K562 (cell line): ENCODE data around the gene VPS33A. TPM values are rescaled to one million over a fixed set of nuclear protein-coding genes. Genes with fewer than 3 reads are reported as not detected.

ENCODE experiments used
- ATAC-seq: fragments of 200-7000 bp; cut with Tn5 transposase; 3 replicates; pipeline ENCODE4 v1.9.1; 2020; ENCODE audit warnings: moderate library complexity
- Bru-seq: library from RNA; stranded (reverse); fragments of 400-500 nt; gene quantifications from one replicate; lab custom pipeline; 2021; lab: Mats Ljungman, UMichigan
- BruChase-seq, 2 experiments: library from RNA; stranded (reverse); fragments of 400-500 nt; gene quantifications; one replicate each; lab custom pipeline; 2021; lab: Mats Ljungman, UMichigan
- BruUV-seq: library from RNA; stranded (reverse); fragments of 400-500 nt; replicated peaks from 2 replicates; lab custom pipeline; 2021; lab: Mats Ljungman, UMichigan
- CTCF ChIA-PET: fragments of 300-600 bp; formaldehyde crosslinking; extraction: SDS; loops from one replicate; lab custom pipeline; 2021; ENCODE audit warnings: low intra/inter-chr PET ratio; lab: Yijun Ruan, JAX
- POLR2A ChIA-PET: fragments of 300-600, 350-650 bp; sonication (Branson Sonifier 250); formaldehyde crosslinking; extraction: SDS; loops from one replicate; lab custom pipeline; 2021; ENCODE audit warnings: antibody characterized with exemption, inconsistent platforms; lab: Yijun Ruan, JAX
- DNase-seq, 4 experiments: peaks; one replicate each; pipeline versions ENCODE4 v3.0.0 to v3.0.0-alpha.2; 2011 to 2018; ENCODE audit warnings: low spot score in 3 of 4, mixed read lengths in 3 of 4; ENCODE audit errors: extremely low read depth in 1 of 4
- FAIRE-seq: peaks from 2 replicates; lab custom pipeline; 2011; peaks lifted over from hg19 to GRCh38; lab: Jason Lieb, UNC
- H2AFZ ChIP-seq: 2 replicates; pipeline ENCODE4 v1.6.0; 2011; ENCODE audit warnings: low read depth, low read length, control low read depth, inconsistent platforms
- H3K27ac ChIP-seq: fragments of 200-600 bp; 3 replicates; pipeline ENCODE4 v1.8.0; 2011; ENCODE audit warnings: low read depth, mild to moderate bottlenecking, control low read depth, inconsistent platforms, low read length, moderate library complexity, mixed read lengths; ENCODE audit errors: extremely low read depth
- H3K27me3 ChIP-seq, 2 experiments: fragments of 300-600 bp in 1 of 2; 2 replicates in 1 of 2; 3 replicates in 1 of 2; pipeline versions ENCODE4 v1.6.0 to v1.8.0; 2011; ENCODE audit warnings: inconsistent platforms in 2 of 2, low read length in 2 of 2, mild to moderate bottlenecking in 1 of 2, mixed read lengths in 1 of 2, moderate library complexity in 1 of 2; ENCODE audit not compliant: control insufficient read depth in 2 of 2, insufficient read depth in 2 of 2
- H3K36me3 ChIP-seq: fragments of 300-600 bp; 3 replicates; pipeline ENCODE4 v1.8.0; 2011; ENCODE audit warnings: mild to moderate bottlenecking, low read length, inconsistent platforms; ENCODE audit not compliant: control insufficient read depth, insufficient read depth
- H3K4me1 ChIP-seq, 2 experiments: fragments of 200-600 bp in 1 of 2; replicated peaks in 1 of 2; 2 replicates in 1 of 2; 3 replicates in 1 of 2; pipeline versions ENCODE4 v1.5.1 to v1.8.0; 2011; ENCODE audit warnings: inconsistent platforms in 2 of 2, low read length in 2 of 2, mild to moderate bottlenecking in 1 of 2, mixed read lengths in 1 of 2, moderate library complexity in 1 of 2; ENCODE audit not compliant: control insufficient read depth in 2 of 2, insufficient read depth in 2 of 2
- H3K4me2 ChIP-seq: 2 replicates; pipeline ENCODE4 v1.6.1; 2011; ENCODE audit warnings: low read length, control low read depth, inconsistent platforms, mixed read lengths; ENCODE audit not compliant: insufficient read depth
- H3K4me3 ChIP-seq: fragments of 200-600 bp; sonication (generic), shearing (Covaris generic); 2 replicates; pipeline ENCODE4 v1.5.1; 2016; ENCODE audit warnings: control low read depth, inconsistent platforms
- H3K79me2 ChIP-seq: fragments of 200-600 bp; 3 replicates; pipeline ENCODE4 v1.8.0; 2011; ENCODE audit warnings: low read length, inconsistent platforms; ENCODE audit not compliant: control insufficient read depth, insufficient read depth
- H3K9ac ChIP-seq, 2 experiments: 2 replicates each; pipeline versions ENCODE4 v1.6.0 to v1.6.1; 2011; ENCODE audit warnings: low read depth in 2 of 2, low read length in 2 of 2, control low read depth in 1 of 2, inconsistent platforms in 1 of 2, mild to moderate bottlenecking in 1 of 2, mixed read lengths in 1 of 2; ENCODE audit not compliant: insufficient read depth in 1 of 2
- H3K9me1 ChIP-seq: one replicate; pipeline ENCODE4 v1.6.0; 2011; ENCODE audit warnings: inconsistent platforms, mild to moderate bottlenecking, low read length, moderate library complexity; ENCODE audit not compliant: control insufficient read depth, insufficient read depth
- H3K9me3 ChIP-seq: replicated peaks from 2 replicates; pipeline ENCODE4 v1.5.1; 2011; ENCODE audit warnings: low read depth, low read length, inconsistent platforms; ENCODE audit not compliant: control insufficient read depth, insufficient read depth
- H4K20me1 ChIP-seq: replicated peaks from 2 replicates; pipeline ENCODE4 v1.6.1; 2011; ENCODE audit warnings: low read length, inconsistent platforms, mixed read lengths; ENCODE audit not compliant: control insufficient read depth, insufficient read depth
- DNMT1 ChIP-seq: fragments of 450-650 bp; IDR thresholded peaks from 2 replicates; pipeline ENCODE4 v1.6.1; 2016; ENCODE audit warnings: antibody characterized with exemption, mild to moderate bottlenecking
- HSF4 ChIP-seq: fragments of 250-450 bp; sonication (Bioruptor Pico); IDR thresholded peaks from 2 replicates; pipeline ENCODE4 v2.1.2; 2022; ENCODE audit warnings: mild to moderate bottlenecking, moderate library complexity, borderline replicate concordance
- KAT7 ChIP-seq: sonication (generic); formaldehyde crosslinking; IDR thresholded peaks from 2 replicates; pipeline ENCODE4 v1.8.0; 2022; ENCODE audit warnings: missing genetic modification reagents, mild to moderate bottlenecking, borderline replicate concordance
- KDM4B ChIP-seq, 2 experiments: fragments of 450-650 bp in 1 of 2; sonication (generic) in 1 of 2; IDR thresholded peaks; 2 replicates each; pipeline ENCODE4 v1.6.1; 2016 to 2017; ENCODE audit warnings: borderline replicate concordance in 2 of 2, antibody characterized with exemption in 1 of 2, low read depth in 1 of 2, mild to moderate bottlenecking in 1 of 2
- NR1H2 ChIP-seq: sonication (generic); formaldehyde crosslinking; IDR thresholded peaks from 2 replicates; pipeline ENCODE4 v1.4.0; 2020; ENCODE audit warnings: mild to moderate bottlenecking, missing genetic modification reagents
- PHB2 ChIP-seq: fragments of 450-650 bp; IDR thresholded peaks from 2 replicates; pipeline ENCODE4 v1.6.1; 2017; ENCODE audit warnings: low read depth
- PKNOX1 ChIP-seq: fragments of 450-650 bp; IDR thresholded peaks from 2 replicates; pipeline ENCODE4 v1.6.1; 2016
- RFX7 ChIP-seq: fragments of 250-450 bp; sonication (Bioruptor Pico); IDR thresholded peaks from 2 replicates; pipeline ENCODE4 v1.5.1; 2021; ENCODE audit warnings: mild to moderate bottlenecking
- STAT5B ChIP-seq: fragments of 250-450 bp; sonication (Bioruptor Pico); IDR thresholded peaks from 2 replicates; pipeline ENCODE4 v1.8.0; 2021; ENCODE audit warnings: mild to moderate bottlenecking, inconsistent platforms
- TCF7L2 ChIP-seq: fragments of 150-350 bp; IDR thresholded peaks from 2 replicates; pipeline ENCODE4 v1.6.1; 2016; ENCODE audit warnings: low read depth, mild to moderate bottlenecking, low read length, moderate library complexity
- USF2 ChIP-seq: sonication (generic); formaldehyde crosslinking; IDR thresholded peaks from 2 replicates; pipeline ENCODE4 v1.5.0; 2020; ENCODE audit warnings: missing genetic modification reagents
- ZNF232 ChIP-seq: sonication (generic); formaldehyde crosslinking; IDR thresholded peaks from 2 replicates; pipeline ENCODE4 v1.8.0; 2022; ENCODE audit warnings: mild to moderate bottlenecking, missing genetic modification reagents
- ZNF282 ChIP-seq: sonication (generic); formaldehyde crosslinking; IDR thresholded peaks from 2 replicates; pipeline ENCODE4 v1.8.1; 2023; ENCODE audit warnings: missing genetic modification reagents
- ZNF780A ChIP-seq: fragments of 250-450 bp; sonication (Bioruptor Pico); IDR thresholded peaks from 2 replicates; pipeline ENCODE4 v1.5.0; 2021; ENCODE audit warnings: mild to moderate bottlenecking
- ZNF79 ChIP-seq: fragments of 250-450 bp; sonication (Bioruptor Pico); IDR thresholded peaks from 2 replicates; pipeline ENCODE4 v1.4.0; 2020; ENCODE audit warnings: low read depth, mild to moderate bottlenecking, moderate library complexity
- WGBS: fragments of 100-300 bp; shearing (Covaris generic); methylation state at CpG from one replicate; pipeline ENCODE4 v1.1.6; 2016; ENCODE audit warnings: low coverage, mixed read lengths; ENCODE audit not compliant: insufficient coverage; ENCODE audit errors: missing lambda C conversion rate; 5-methylcytosine and 5-hydroxymethylcytosine counted together
- in situ Hi-C: fragments of 300-500 bp; cut with MboI; formaldehyde crosslinking; loops from 4 replicates; pipeline ENCODE4 v1.15.0; 2018; ENCODE audit warnings: inconsistent platforms, mixed read lengths
- intact Hi-C: fragments of 100-400 bp; cut with micrococcal nuclease; formaldehyde crosslinking; loops from 2 replicates; pipeline ENCODE4 v1.14.2; 2022
- long read RNA-seq, 3 experiments: library from polyadenylated mRNA in 2 of 3; library from RNA in 1 of 3; unstranded in 2 of 3; stranded (forward) in 1 of 3; transcript quantifications; one replicate each; pipeline ENCODE4 v2.0.0, GENCODE V29; 2019 to 2022
- polyA minus RNA-seq, 3 experiments: library from RNA; depleted of rRNA, polyadenylated mRNA; stranded (reverse); fragments of >200 nt; gene quantifications; 2 replicates each; pipeline ENCODE4 v1.2.3, GENCODE V29; 2011
- polyA plus RNA-seq, 8 experiments: library from polyadenylated mRNA; depleted of rRNA in 4 of 8; stranded (reverse) in 5 of 8; unstranded in 3 of 8; fragments of >200 nt; fragmentation: Nextera tagmentation in 2 of 8; fragmentation: Illumina TruSeq in 1 of 8; extraction: Ambion mirVana in 2 of 8; extraction: Trizol in 1 of 8; gene quantifications; 2 replicates each; pipeline versions ENCODE4 v1.2.1 to v1.2.3, GENCODE V29; 2011 to 2014; ENCODE audit warnings: inconsistent platforms in 1 of 8, missing spikeins in 1 of 8
- total RNA-seq, 7 experiments: library from RNA; depleted of rRNA in 6 of 7; stranded (reverse); fragments of >200 nt in 6 of 7; fragmentation: Illumina TruSeq in 2 of 7; extraction: Trizol in 2 of 7; gene quantifications; 2 replicates each; pipeline versions ENCODE4 v1.2.1 to v1.2.3, GENCODE V29; 2011 to 2021; ENCODE audit warnings: low replicate concordance in 1 of 7

VPS33A gene
- 23.4 and 28.0 TPM in 2 replicates for total RNA-seq (2011; cell fraction: chromatin; rRNA removed; ENCODE audit: low replicate concordance)
- 12.1 and 14.2 TPM in 2 replicates for total RNA-seq (2011; cell fraction: nucleolus; rRNA removed)
- 19.1 and 29.7 TPM in 2 replicates for total RNA-seq (2011; cell fraction: nucleoplasm; rRNA removed)
- total RNA-seq (2014; rRNA removed) (27.3 and 34.9 TPM in 2 replicates), total RNA-seq (2014; rRNA removed; fragmentation: Illumina TruSeq; extraction: Trizol) (27.0 and 31.3 TPM in 2 replicates), total RNA-seq (2015; rRNA removed; fragmentation: Illumina TruSeq; extraction: Trizol) (25.0 and 25.3 TPM in 2 replicates), total RNA-seq (2021) (33.4 and 34.3 TPM in 2 replicates), polyA plus RNA-seq (2011; rRNA removed) (17.5 and 23.5 TPM in 2 replicates), polyA plus RNA-seq (2014; fragmentation: Illumina TruSeq; extraction: Trizol) (32.9 and 33.2 TPM in 2 replicates), polyA plus RNA-seq (2014; fragmentation: Nextera tagmentation; extraction: Ambion mirVana) (10 to 100 TPM; 10.6 to 14.9 TPM), polyA plus RNA-seq (2014; rRNA removed) (23.0 and 23.6 TPM in 2 replicates), polyA minus RNA-seq (2011; rRNA and poly(A)+ RNA removed) (22.0 and 25.6 TPM in 2 replicates), Bru-seq, nascent RNA (percentile 58 among the genes with signal in this experiment), BruChase-seq, experiment 1, labeled RNA remaining after a 2-hour chase (percentile 72 among the genes with signal in this experiment), BruChase-seq, experiment 2, labeled RNA remaining after a 6-hour chase (percentile 74 among the genes with signal in this experiment)
- 13.2 and 18.9 TPM in 2 replicates for polyA plus RNA-seq (2011; cell fraction: cytosol; rRNA removed)
- 8.3 and 9.7 TPM in 2 replicates for polyA plus RNA-seq (2011; cell fraction: nucleus; rRNA removed)
- polyA plus RNA-seq (2012): 25.2 and 26.3 TPM in 2 replicates
- polyA minus RNA-seq (2011; cell fraction: cytosol; rRNA and poly(A)+ RNA removed): 11.1 and 16.6 TPM in 2 replicates
- polyA minus RNA-seq (2011; cell fraction: nucleus; rRNA and poly(A)+ RNA removed): 4.2 and 6.0 TPM in 2 replicates
- long read RNA-seq, experiment 1, full-length matches to known transcripts: 146 of 208 reads
- long read RNA-seq, experiment 1, partial matches to known transcripts: 25 of 208 reads
- long read RNA-seq, experiment 1, other reads (novel, unspliced or antisense): 37 of 208 reads
- long read RNA-seq, experiment 2, full-length matches to known transcripts: 20 of 52 reads
- long read RNA-seq, experiment 2, partial matches to known transcripts: 20 of 52 reads
- long read RNA-seq, experiment 2, other reads (novel, unspliced or antisense): 12 of 52 reads
- long read RNA-seq, experiment 3, full-length matches to known transcripts: 42 of 48 reads
- long read RNA-seq, experiment 3, partial matches to known transcripts: 3 of 48 reads
- long read RNA-seq, experiment 3, other reads (novel, unspliced or antisense): 3 of 48 reads

- FAIRE-seq (peak; percentile 99), ATAC-seq (peak; percentile 95), DNase-seq (peak; percentile 95 to 98 (median 96))
- peak within 1 kb of the TSS; percentile 98 for H2AFZ ChIP-seq
- H3K36me3 ChIP-seq: peaks cover 18% of the 10 kb centered on the region; the same call in 2 of the 3 replicates
- BruUV-seq: TSS peak; percentile 93
- CTCF ChIA-PET: interaction anchor here (1.0 to 1.2 kb wide), 2 partner anchors 106 to 136 kb away, joined by 3 to 7 read pairs; no protein-coding TSS in a partner anchor
- no peaks in the 10 kb centered on the region for H3K27me3 ChIP-seq
- peaks cover 0 to 12% of the 10 kb centered on the region in 2 experiments; a peak in 2 of 5 replicates for H3K4me1 ChIP-seq
- H3K9ac ChIP-seq: peak within 1 kb of the TSS; percentile 75 to 99
- in situ Hi-C loops (no loop called here), intact Hi-C loops (loop anchor here (5.0 kb wide), 1 partner anchor 39 kb away; the partner anchor contains the start of gene DIABLO)
- H3K4me2 ChIP-seq: peak within 1 kb of the TSS; percentile 97
- H4K20me1 ChIP-seq: no peaks in the 10 kb centered on the region
- under 1% methylated on average over 54 of the region's 56 CpGs for whole genome bisulfite sequencing
- H3K4me3 ChIP-seq: peak within 1 kb of the TSS; percentile 85
- H3K9me1 ChIP-seq: no peaks in the 10 kb centered on the region
- H3K79me2 ChIP-seq: peaks cover 25% of the 10 kb centered on the region
- peak within 1 kb of the TSS; percentile 79 for H3K27ac ChIP-seq
- POLR2A ChIA-PET: interaction anchor here (0.6 to 2.5 kb wide), 8 partner anchors 14 to 1859 kb away, joined by 3 to 6 read pairs (median 3); partner anchors contain the start of gene DIABLO
- H3K9me3 ChIP-seq: no peaks in the 10 kb centered on the region
- 0 out of 2 replicates have a peak, but pooled peaks have one; percentile 20 for TF ChIP-seq KAT7
- no peak for TF ChIP-seq HSF4 (CRISPR knock-in tag)
- TF ChIP-seq ZNF232 (CRISPR knock-in tag): no peak
- no peak for TF ChIP-seq NR1H2 (CRISPR knock-in tag)
- TF ChIP-seq KDM4B (IDR thresholded peaks at IDR 0.05; ENCODE audit: borderline replicate concordance in 2 of 2, low read depth in 1 of 2): peak in 1 of 2 experiments; percentile 97; a peak in 2 of 4 replicates
- TF ChIP-seq ZNF282: 0 out of 2 replicates have a peak, but pooled peaks have one; percentile 14
- no peak for TF ChIP-seq STAT5B (CRISPR knock-in tag)
- TF ChIP-seq DNMT1: no peak
- peak; percentile 100 for TF ChIP-seq USF2
- TF ChIP-seq PKNOX1: no peak
- TF ChIP-seq ZNF79 (CRISPR knock-in tag): no peak
- TF ChIP-seq PHB2: no peak
- TF ChIP-seq TCF7L2: no peak
- no peak for TF ChIP-seq ZNF780A (CRISPR knock-in tag)
- no peak for TF ChIP-seq RFX7 (CRISPR knock-in tag)
Measured at GRCh38 chr12:122266230-122266901, at the start of gene VPS33A. TSS of gene VPS33A (minus strand) at chr12:122266494. CDS start at chr12:122266408, 86 bp downstream.
